IPS-18c (cell line): ENCODE measurements around the gene CRYAB.

Experiments
- H3K4me3 ChIP-seq: 2 replicates; pipeline ENCODE4 v1.7.0; 2013; ENCODE audit warnings: low read depth, mild to moderate bottlenecking, low read length, moderate library complexity; ENCODE audit not compliant: insufficient read depth
- H3K9me3 ChIP-seq: one replicate; pipeline ENCODE4 v1.6.1; 2013; ENCODE audit warnings: mild to moderate bottlenecking, low read length, moderate library complexity; ENCODE audit not compliant: control insufficient read depth, insufficient read depth

Gene CRYAB

GRCh38 chr11:111878385-111878848 is 33.2 kb downstream of the CRYAB start:
- H3K4me3 ChIP-seq = peak overlapping the region; percentile 82; the same call in 1 of the 2 replicates

GRCh38 chr11:111871693-111872161 is 39.8 kb downstream of the CRYAB start:
- no peaks in the 10 kb centered on the region for H3K9me3 ChIP-seq
- H3K4me3 ChIP-seq = peak overlapping the region; percentile 92

More at GRCh38 chr11:111878385-111878848, 33.2 kb downstream of the CRYAB start:
- no peaks in the 10 kb centered on the region for H3K9me3 ChIP-seq

- H3K4me3 ChIP-seq = peak within 1 kb of the TSS; percentile 92
Measured at GRCh38 chr11:111870886-111871692, 40.5 kb downstream of the CRYAB start, which contains the start of gene ALG9. TSS of gene ALG9 (minus strand) at chr11:111871581. CDS start at chr11:111871482, 99 bp downstream.

GRCh38 chr11:111870522-111870885 is 41.1 kb downstream of the CRYAB start:
- H3K9me3 ChIP-seq = no peaks in the 10 kb centered on the region

More at GRCh38 chr11:111870886-111871692, 40.5 kb downstream of the CRYAB start, which contains the start of gene ALG9:
- H3K9me3 ChIP-seq = no peaks in the 10 kb centered on the region

GRCh38 chr11:111870113-111870512 is 41.5 kb downstream of the CRYAB start:
- H3K4me3 ChIP-seq = no peak overlapping the region

More at GRCh38 chr11:111870522-111870885, 41.1 kb downstream of the CRYAB start:
- peak overlapping the region; percentile 92 for H3K4me3 ChIP-seq

GRCh38 chr11:111860257-111860656 is 51.3 kb downstream of the CRYAB start:
- H3K9me3 ChIP-seq = no peaks in the 10 kb centered on the region
- H3K4me3 ChIP-seq = no peak overlapping the region

More at GRCh38 chr11:111870113-111870512, 41.5 kb downstream of the CRYAB start:
- H3K9me3 ChIP-seq = no peaks in the 10 kb centered on the region
